Panc1 (cell line): ENCODE results near the gene ATP11A.

Experiments
- CTCF ChIP-seq: fragments of 450-650 bp; IDR thresholded peaks from 2 replicates; pipeline ENCODE4 v1.5.1; 2017; ENCODE audit warnings: mild to moderate bottlenecking
- SIN3A ChIP-seq: IDR thresholded peaks from 2 replicates; pipeline ENCODE4 v1.6.1; 2012; ENCODE audit warnings: low read depth, mild to moderate bottlenecking, low read length, moderate library complexity, borderline replicate concordance; ENCODE audit not compliant: insufficient read depth
- TCF7L2 ChIP-seq: IDR thresholded peaks from 2 replicates; pipeline ENCODE4 v1.6.1; 2011; ENCODE audit warnings: mild to moderate bottlenecking, low read depth, low read length, inconsistent platforms

- no peak for TF ChIP-seq CTCF
- TF ChIP-seq SIN3A: no peak
- TF ChIP-seq TCF7L2: no peak
Observed at GRCh38 chr13:112747256-112747655, 57.4 kb downstream of the ATP11A start.
